CD4-positive, alpha-beta T cell (primary cell): ENCODE measurements around the gene CRIM1. TPM values are rescaled to one million over a fixed set of nuclear protein-coding genes. Genes with fewer than 3 reads are reported as not detected.

Experiments
- ATAC-seq: fragments of 200-7000 bp; cut with Tn5 transposase; one replicate; pipeline ENCODE4 v1.10.0; 2022; ENCODE audit warnings: mild to moderate bottlenecking; ENCODE audit not compliant: poor library complexity
- CTCF ChIA-PET: fragments of 350-600 bp; sonication (Branson Sonifier 250); formaldehyde crosslinking; loops from one replicate; lab custom pipeline; 2021; ENCODE audit warnings: antibody characterized with exemption, inconsistent platforms; lab: Charles Lee
- POLR2A ChIA-PET: fragments of 350-600 bp; sonication (Branson Sonifier 250); formaldehyde crosslinking; loops from one replicate; lab custom pipeline; 2021; ENCODE audit warnings: antibody characterized with exemption, inconsistent platforms; lab: Charles Lee
- DNase-seq, 14 experiments: peaks; one replicate each; pipeline ENCODE4 v3.0.0-alpha.2; 2013 to 2020; ENCODE audit warnings: mixed read lengths in 2 of 14
- H3K27ac ChIP-seq, 2 donors: one replicate each; pipeline versions ENCODE4 v1.5.1 to v1.7.0; 2013; ENCODE audit warnings: low read length in 2 of 2, low read depth in 1 of 2, mild to moderate bottlenecking in 1 of 2
- H3K27me3 ChIP-seq, 2 experiments: 1 replicate in 1 of 2; 2 replicates in 1 of 2; pipeline versions ENCODE4 v1.6.1 to v1.7.0; 2013; ENCODE audit warnings: low read length in 2 of 2, control low read depth in 1 of 2, mild to moderate bottlenecking in 1 of 2, moderate library complexity in 1 of 2; ENCODE audit not compliant: insufficient read depth in 2 of 2, control insufficient read depth in 1 of 2
- H3K36me3 ChIP-seq: one replicate; pipeline ENCODE4 v1.6.1; 2013; ENCODE audit warnings: low read length, control low read depth; ENCODE audit not compliant: insufficient read depth
- H3K4me1 ChIP-seq: one replicate; pipeline ENCODE4 v1.6.1; 2013; ENCODE audit warnings: low read length, control low read depth; ENCODE audit not compliant: insufficient read depth
- H3K4me3 ChIP-seq: one replicate; pipeline ENCODE4 v1.5.1; 2013; ENCODE audit warnings: mild to moderate bottlenecking, low read length, moderate library complexity
- H3K9me3 ChIP-seq, 2 experiments: 1 replicate in 1 of 2; 2 replicates in 1 of 2; pipeline versions ENCODE4 v1.6.1 to v1.7.0; 2013; ENCODE audit warnings: low read length in 2 of 2, mild to moderate bottlenecking in 2 of 2, control low read depth in 1 of 2, moderate library complexity in 1 of 2; ENCODE audit not compliant: control insufficient read depth in 1 of 2, insufficient read depth in 1 of 2
- H3K27ac Mint-ChIP-seq: one replicate; pipeline ENCODE4 v1.8.0; 2020; ENCODE audit warnings: mixed read lengths
- H3K27me3 Mint-ChIP-seq: one replicate; pipeline ENCODE4 v1.8.0; 2021; ENCODE audit warnings: mixed read lengths
- H3K36me3 Mint-ChIP-seq: one replicate; pipeline ENCODE4 v1.8.0; 2021; ENCODE audit warnings: low read depth, mixed read lengths
- H3K4me1 Mint-ChIP-seq: one replicate; pipeline ENCODE4 v1.8.0; 2021; ENCODE audit warnings: low read depth, mixed read lengths
- H3K4me3 Mint-ChIP-seq: one replicate; pipeline ENCODE4 v1.8.0; 2020; ENCODE audit warnings: mild to moderate bottlenecking, mixed read lengths
- H3K9me3 Mint-ChIP-seq: one replicate; pipeline ENCODE4 v1.8.0; 2020; ENCODE audit warnings: mixed read lengths
- CTCF ChIP-seq: fragments of 200-600 bp; IDR thresholded peaks from one replicate; pipeline ENCODE4 v1.8.0; 2022; ENCODE audit warnings: antibody characterized with exemption, mild to moderate bottlenecking
- intact Hi-C, 2 experiments: fragments of 100-400 bp; cut with DNase I in 1 of 2; cut with micrococcal nuclease in 1 of 2; formaldehyde crosslinking; loops; one replicate each; pipeline versions ENCODE4 v1.15.1 to v1.9.0; 2023 to 2025; cut with DNase I, micrococcal nuclease
- total RNA-seq, 174 experiments: library from RNA in 2 of 174; stranded (reverse) in 2 of 174; gene quantifications; one replicate each; pipeline ENCODE4 v1.2.3 and lab custom pipeline; 2021 to 2026

Gene CRIM1
- total RNA-seq, 2 experiments from 2014 or later, result 1.1 to 1.7 TPM

DNA sequence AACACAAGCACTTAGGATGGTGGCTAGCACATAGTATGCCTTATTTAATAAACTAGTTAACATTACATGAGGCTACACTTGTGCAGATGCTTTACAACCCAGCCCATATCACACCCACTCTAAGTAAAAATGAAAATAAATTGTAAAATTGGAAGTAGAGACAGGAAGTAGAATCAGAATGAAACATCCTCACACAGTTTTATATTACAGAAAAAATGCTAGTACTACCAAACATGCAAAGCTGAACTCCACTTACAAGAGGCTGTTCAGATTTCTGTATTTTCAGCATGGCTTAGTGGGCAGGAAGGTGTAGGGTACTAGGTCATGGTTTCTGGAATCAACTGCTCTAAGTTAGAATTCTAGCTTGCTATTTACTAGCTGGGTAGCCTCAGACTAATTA lies 18.2 kb upstream of the CRIM1 start:
- intact Hi-C loops, result no loop called here
- Mint-ChIP-seq H3K27ac (no peak overlapping the region), H3K4me1 (peaks cover 5% of the 10 kb centered on the region), H3K4me3 (no peak overlapping the region), H3K36me3 (no peaks in the 10 kb centered on the region), H3K9me3 (no peaks in the 10 kb centered on the region), H3K27me3 (no peaks in the 10 kb centered on the region)
- DNase-seq (no peak), ATAC-seq (no peak)
- ChIA-PET CTCF (no interaction called here), POLR2A (no interaction called here)
- no peak for TF ChIP-seq CTCF
- Histone ChIP-seq H3K27ac (no peak overlapping the region), H3K27me3 (no peaks in the 10 kb centered on the region), H3K4me3 (no peak overlapping the region), H3K4me1 (no peaks in the 10 kb centered on the region), H3K9me3 (no peaks in the 10 kb centered on the region), H3K36me3 (no peaks in the 10 kb centered on the region)

DNA sequence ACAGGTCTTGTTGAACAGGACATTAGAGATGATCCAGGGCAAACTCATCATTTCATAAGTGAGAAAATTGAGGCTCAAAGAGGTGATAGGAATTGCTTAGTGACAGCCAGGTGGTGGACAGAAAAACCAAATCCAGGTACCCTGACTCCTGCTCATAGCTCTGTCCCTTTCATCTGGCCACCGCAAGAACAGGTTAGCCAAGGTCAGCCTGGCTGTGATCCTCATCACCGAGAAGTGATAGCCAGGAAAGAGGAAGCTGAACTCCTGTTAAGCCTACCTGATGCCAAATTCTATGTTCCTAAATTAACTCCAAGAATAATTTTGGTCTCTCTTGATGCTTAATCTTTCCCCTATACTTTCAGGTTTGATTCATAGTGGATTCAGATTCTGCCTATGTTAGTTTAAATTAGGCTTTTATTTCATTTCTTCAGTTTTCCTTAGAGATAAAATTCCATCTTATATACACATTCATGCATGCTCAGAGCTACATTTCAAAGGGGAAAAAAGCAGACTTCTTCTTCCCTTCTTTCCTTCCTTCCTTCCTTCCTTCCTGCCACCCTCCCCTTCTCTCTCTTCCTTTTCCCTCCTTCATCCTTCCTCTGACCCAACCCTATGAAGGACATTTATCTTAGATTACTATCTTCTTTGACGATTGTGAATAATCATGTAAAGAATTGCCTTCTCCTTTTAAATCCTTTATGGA lies 17.3 kb upstream of the CRIM1 start:
- no peak overlapping the region for H3K4me3 ChIP-seq
- no peak overlapping the region for H3K4me3 Mint-ChIP-seq
- no peak overlapping the region for H3K27ac Mint-ChIP-seq
- TF ChIP-seq CTCF, result no peak
- no peaks in the 10 kb centered on the region for H3K9me3 Mint-ChIP-seq
- ChIA-PET CTCF (no interaction called here), POLR2A (no interaction called here)
- H3K27me3 ChIP-seq, result no peaks in the 10 kb centered on the region
- H3K36me3 ChIP-seq, result no peaks in the 10 kb centered on the region
- no peaks in the 10 kb centered on the region for H3K36me3 Mint-ChIP-seq
- H3K27ac ChIP-seq, result no peak overlapping the region
- DNase-seq (no peak), ATAC-seq (no peak)
- peaks cover 5% of the 10 kb centered on the region for H3K4me1 Mint-ChIP-seq
- H3K27me3 Mint-ChIP-seq, result no peaks in the 10 kb centered on the region
- intact Hi-C loops, result no loop called here
- no peaks in the 10 kb centered on the region for H3K4me1 ChIP-seq
- no peaks in the 10 kb centered on the region for H3K9me3 ChIP-seq

DNA sequence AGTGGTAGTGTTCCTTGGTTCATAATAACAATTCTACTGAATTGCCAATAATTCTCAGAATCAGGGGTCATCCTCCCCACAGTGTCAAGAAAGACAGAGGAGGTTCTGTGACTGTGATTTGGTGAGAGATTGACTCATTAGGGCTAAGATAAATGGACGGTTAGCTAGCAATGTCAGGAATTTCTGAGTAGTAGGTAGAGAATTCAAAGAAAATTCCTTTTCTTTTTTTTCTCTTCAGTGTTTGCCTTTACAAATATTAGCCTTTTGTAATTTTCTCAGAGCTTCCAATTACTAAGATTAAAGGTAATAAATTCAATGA lies 16.8 kb upstream of the CRIM1 start:
- H3K4me3 ChIP-seq, result no peak overlapping the region
- H3K36me3 Mint-ChIP-seq, result no peaks in the 10 kb centered on the region
- H3K9me3 ChIP-seq, result no peaks in the 10 kb centered on the region
- H3K4me1 Mint-ChIP-seq, result no peaks in the 10 kb centered on the region
- intact Hi-C loops, result no loop called here
- no peak for TF ChIP-seq CTCF
- no peak for DNase-seq
- POLR2A ChIA-PET, result no interaction called here
- no peaks in the 10 kb centered on the region for H3K36me3 ChIP-seq
- no peaks in the 10 kb centered on the region for H3K9me3 Mint-ChIP-seq
- no peak for ATAC-seq
- CTCF ChIA-PET, result no interaction called here
- H3K27ac ChIP-seq, result no peak overlapping the region
- no peaks in the 10 kb centered on the region for H3K27me3 ChIP-seq
- H3K27me3 Mint-ChIP-seq, result no peaks in the 10 kb centered on the region
- no peaks in the 10 kb centered on the region for H3K4me1 ChIP-seq
- H3K4me3 Mint-ChIP-seq, result no peak overlapping the region
- no peak overlapping the region for H3K27ac Mint-ChIP-seq
